Ovary (tissue), 1 donor: ENCODE results near the gene GPR63.

ENCODE experiments used
- EP300 ChIP-seq: sonication (generic); formaldehyde crosslinking; IDR thresholded peaks from one replicate; pipeline ENCODE4 v1.6.1; 2017; ENCODE audit warnings: antibody characterized with exemption
- POLR2A ChIP-seq: fragments of 450-650 bp; IDR thresholded peaks from one replicate; pipeline ENCODE4 v1.6.1; 2017; ENCODE audit warnings: antibody characterized with exemption, mild to moderate bottlenecking, moderate library complexity

- TF ChIP-seq POLR2A (no peak), EP300 (no peak)
These were observed 54.0 kb downstream of the GPR63 start for GRCh38 chr6:96783307-96783706.
